GM23338 (cell line): ENCODE measurements around the gene STON2. TPM values are rescaled to one million over a fixed set of nuclear protein-coding genes. Genes with fewer than 3 reads are reported as not detected.

Experiments
- ATAC-seq: fragments of 200-7000 bp; cut with Tn5 transposase; 3 replicates; pipeline ENCODE4 v1.9.1; 2020
- DNase-seq: peaks from one replicate; pipeline ENCODE4 v3.0.0-alpha.2; 2015; ENCODE audit warnings: low spot score
- H2AFZ ChIP-seq: fragments of 200-600 bp; sonication (generic); 2 replicates; pipeline ENCODE4 v1.8.0; 2016; ENCODE audit warnings: antibody characterized with exemption, mild to moderate bottlenecking, moderate library complexity
- H3F3A ChIP-seq: fragments of 200-600 bp; sonication (generic); replicated peaks from 2 replicates; pipeline ENCODE4 v1.8.0; 2017; ENCODE audit warnings: antibody characterized with exemption, mixed run types, low read depth
- H3K27ac ChIP-seq: fragments of 200-600 bp; sonication (generic); 2 replicates; pipeline ENCODE4 v1.6.1; 2016; ENCODE audit warnings: low read depth
- H3K27me3 ChIP-seq: fragments of 200-600 bp; sonication (generic); 2 replicates; pipeline ENCODE4 v1.8.0; 2016; ENCODE audit warnings: mild to moderate bottlenecking, mixed run types, moderate library complexity; ENCODE audit not compliant: insufficient read depth
- H3K36me3 ChIP-seq: fragments of 200-600 bp; sonication (generic); 2 replicates; pipeline ENCODE4 v1.8.0; 2016; ENCODE audit warnings: mild to moderate bottlenecking; ENCODE audit not compliant: insufficient read depth
- H3K4me1 ChIP-seq: fragments of 200-600 bp; sonication (generic); 2 replicates; pipeline ENCODE4 v1.8.0; 2016; ENCODE audit warnings: mild to moderate bottlenecking, moderate library complexity; ENCODE audit not compliant: insufficient read depth
- H3K4me2 ChIP-seq: fragments of 200-600 bp; sonication (generic); 2 replicates; pipeline ENCODE4 v1.7.1; 2017; ENCODE audit warnings: mixed run types
- H3K4me3 ChIP-seq: fragments of 200-600 bp; sonication (generic); 2 replicates; pipeline ENCODE4 v1.6.1; 2016; ENCODE audit warnings: mixed run types
- H3K79me2 ChIP-seq: fragments of 200-600 bp; sonication (generic); replicated peaks from 2 replicates; pipeline ENCODE4 v1.8.0; 2017; ENCODE audit warnings: mild to moderate bottlenecking; ENCODE audit not compliant: insufficient read depth
- H3K9me2 ChIP-seq: fragments of 200-600 bp; sonication (generic); 2 replicates; pipeline ENCODE4 v1.8.0; 2017; ENCODE audit not compliant: insufficient read depth
- H4K20me1 ChIP-seq: fragments of 200-600 bp; sonication (generic); replicated peaks from 2 replicates; pipeline ENCODE4 v1.8.0; 2017; ENCODE audit warnings: mild to moderate bottlenecking; ENCODE audit not compliant: insufficient read depth
- H3K27ac Mint-ChIP-seq: 2 replicates; pipeline ENCODE4 v1.8.0; 2020; ENCODE audit warnings: inconsistent platforms, mild to moderate bottlenecking, moderate library complexity, mixed read lengths
- H3K27me3 Mint-ChIP-seq: 3 replicates; pipeline ENCODE4 v1.8.0; 2022; ENCODE audit warnings: low read depth, mild to moderate bottlenecking, moderate library complexity, mixed read lengths, inconsistent platforms; ENCODE audit not compliant: insufficient read depth, poor library complexity
- H3K36me3 Mint-ChIP-seq: 3 replicates; pipeline ENCODE4 v1.8.0; 2021; ENCODE audit warnings: low read depth, mild to moderate bottlenecking, inconsistent platforms, moderate library complexity, mixed read lengths
- H3K4me1 Mint-ChIP-seq: 3 replicates; pipeline ENCODE4 v1.8.0; 2020; ENCODE audit warnings: mild to moderate bottlenecking, inconsistent platforms, mixed read lengths
- H3K4me3 Mint-ChIP-seq: 3 replicates; pipeline ENCODE4 v1.8.0; 2021; ENCODE audit warnings: moderate library complexity, mild to moderate bottlenecking, inconsistent platforms, mixed read lengths
- H3K9me3 Mint-ChIP-seq: 3 replicates; pipeline ENCODE4 v1.8.0; 2020; ENCODE audit warnings: moderate library complexity, mild to moderate bottlenecking, inconsistent platforms, mixed read lengths
- CREB1 ChIP-seq: fragments of 250-450 bp; sonication (Bioruptor Pico); IDR thresholded peaks from 2 replicates; pipeline ENCODE4 v1.5.0; 2020; ENCODE audit warnings: low read depth, mild to moderate bottlenecking, moderate library complexity
- EZH2 ChIP-seq: fragments of 200-600 bp; sonication (generic); IDR thresholded peaks from one replicate; pipeline ENCODE4 v1.8.0; 2017; ENCODE audit warnings: antibody characterized with exemption, mild to moderate bottlenecking, low read depth; ENCODE audit not compliant: unreplicated experiment
- EZH2phosphoT487 ChIP-seq: fragments of 200-600 bp; sonication (generic); IDR thresholded peaks from one replicate; pipeline ENCODE4 v1.8.1; 2018; ENCODE audit warnings: antibody characterized with exemption; ENCODE audit not compliant: unreplicated experiment
- JUNB ChIP-seq: IDR thresholded peaks from one replicate; pipeline ENCODE4 v1.6.1; 2016; ENCODE audit warnings: antibody characterized with exemption; ENCODE audit not compliant: unreplicated experiment
- NANOG ChIP-seq: IDR thresholded peaks from 2 replicates; pipeline ENCODE4 v1.6.1; 2016; ENCODE audit warnings: antibody characterized with exemption, borderline replicate concordance
- POLR2AphosphoS5 ChIP-seq: IDR thresholded peaks from 2 replicates; pipeline ENCODE4 v1.6.1; 2016; ENCODE audit warnings: antibody characterized with exemption, low read depth
- STAT1 ChIP-seq: IDR thresholded peaks from one replicate; pipeline ENCODE4 v1.6.1; 2016; ENCODE audit warnings: antibody characterized with exemption; ENCODE audit not compliant: unreplicated experiment
- ZNF114 ChIP-seq: fragments of 250-450 bp; sonication (Bioruptor Pico); IDR thresholded peaks from 2 replicates; pipeline ENCODE4 v1.5.0; 2020; ENCODE audit warnings: mild to moderate bottlenecking, moderate library complexity
- ZNF331 ChIP-seq: fragments of 250-450 bp; sonication (Bioruptor Pico); IDR thresholded peaks from 2 replicates; pipeline ENCODE4 v1.5.0; 2020; ENCODE audit warnings: low read depth, mild to moderate bottlenecking, moderate library complexity
- polyA plus RNA-seq: library from polyadenylated mRNA; unstranded; fragments of >200 nt; fragmentation: Nextera tagmentation; extraction: Ambion mirVana; gene quantifications from 2 replicates; pipeline ENCODE4 v1.2.1, GENCODE V29; 2016
- total RNA-seq: library from RNA; depleted of rRNA; stranded (reverse); fragments of >200 nt; shearing (Covaris generic); gene quantifications from 2 replicates; pipeline ENCODE4 v1.2.3, GENCODE V29; 2014
- TF ChIP-seq, protein P1 (sequence below): IDR thresholded peaks from one replicate; pipeline ENCODE4 v1.6.1; 2018; ENCODE audit warnings: antibody characterized with exemption; ENCODE audit not compliant: unreplicated experiment
- TF ChIP-seq, protein P2 (sequence below): IDR thresholded peaks from 2 replicates; pipeline ENCODE4 v1.6.1; 2016; ENCODE audit warnings: antibody characterized with exemption
- TF ChIP-seq, protein P3 (sequence below), 2 experiments: fragments of 200-600 bp in 1 of 2; sonication (generic) in 1 of 2; conservative IDR thresholded peaks; 2 replicates each; pipeline versions ENCODE4 v1.5.1 to v1.6.1; 2016 to 2017; ENCODE audit warnings: antibody characterized with exemption in 2 of 2, low read depth in 2 of 2, mild to moderate bottlenecking in 2 of 2, moderate library complexity in 1 of 2
- TF ChIP-seq, protein P4 (sequence below): fragments of 250-450 bp; sonication (Bioruptor Pico); IDR thresholded peaks from 2 replicates; pipeline ENCODE4 v1.5.0; 2020; ENCODE audit warnings: mild to moderate bottlenecking, moderate library complexity

STON2 gene
- total and polyA plus RNA-seq, 2 experiments from 2014 or later, result 8.2 to 71.0 TPM

DNA sequence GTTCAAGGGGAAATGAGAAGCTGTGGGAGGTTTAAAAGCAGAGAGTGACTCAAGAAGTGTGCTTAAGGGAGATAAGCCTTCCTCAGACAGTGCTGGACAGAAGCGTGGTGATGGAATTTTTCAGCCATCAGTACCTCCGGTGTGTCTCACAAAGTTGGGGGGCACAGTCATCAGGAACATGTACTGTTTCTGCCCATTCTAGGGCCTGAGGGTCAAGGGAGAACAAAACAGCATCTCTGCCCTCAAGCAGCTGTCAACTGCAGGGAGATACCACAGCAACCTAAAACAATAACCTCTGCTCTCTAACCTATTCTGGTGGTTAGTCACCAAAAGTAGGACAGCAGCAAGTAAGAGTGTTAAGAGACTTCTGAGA is 2.0 kb upstream of the STON2 start:
- Mint-ChIP-seq H3K4me3 (no peak overlapping the region), H3K4me1 (peaks cover 11% of the 10 kb centered on the region), H3K27ac (no peak overlapping the region), H3K36me3 (peaks cover 15% of the 10 kb centered on the region), H3K9me3 (no peaks in the 10 kb centered on the region), H3K27me3 (peaks cover 7% of the 10 kb centered on the region)
- Histone ChIP-seq H4K20me1 (peaks cover 5% of the 10 kb centered on the region), H3K27ac (no peak overlapping the region), H3F3A (no peaks in the 10 kb centered on the region), H3K79me2 (peaks cover 15% of the 10 kb centered on the region; the same call in 1 of the 2 replicates), H3K4me2 (no peak overlapping the region), H3K4me3 (no peak overlapping the region), H2AFZ (no peak overlapping the region), H3K36me3 (peaks cover 5% of the 10 kb centered on the region; the same call in 1 of the 2 replicates), H3K4me1 (no peaks in the 10 kb centered on the region), H3K27me3 (no peaks in the 10 kb centered on the region), H3K9me2 (no peaks in the 10 kb centered on the region)
- ATAC-seq (no peak), DNase-seq (no peak)
- TF ChIP-seq JUNB (no peak), NANOG (no peak), STAT1 (no peak), POLR2AphosphoS5 (no peak), EZH2phosphoT487 (no peak), ZNF114 (CRISPR knock-in tag) (no peak), ZNF331 (CRISPR knock-in tag) (no peak), CREB1 (no peak), EZH2 (no peak)
- TF ChIP-seq, protein P1, sequence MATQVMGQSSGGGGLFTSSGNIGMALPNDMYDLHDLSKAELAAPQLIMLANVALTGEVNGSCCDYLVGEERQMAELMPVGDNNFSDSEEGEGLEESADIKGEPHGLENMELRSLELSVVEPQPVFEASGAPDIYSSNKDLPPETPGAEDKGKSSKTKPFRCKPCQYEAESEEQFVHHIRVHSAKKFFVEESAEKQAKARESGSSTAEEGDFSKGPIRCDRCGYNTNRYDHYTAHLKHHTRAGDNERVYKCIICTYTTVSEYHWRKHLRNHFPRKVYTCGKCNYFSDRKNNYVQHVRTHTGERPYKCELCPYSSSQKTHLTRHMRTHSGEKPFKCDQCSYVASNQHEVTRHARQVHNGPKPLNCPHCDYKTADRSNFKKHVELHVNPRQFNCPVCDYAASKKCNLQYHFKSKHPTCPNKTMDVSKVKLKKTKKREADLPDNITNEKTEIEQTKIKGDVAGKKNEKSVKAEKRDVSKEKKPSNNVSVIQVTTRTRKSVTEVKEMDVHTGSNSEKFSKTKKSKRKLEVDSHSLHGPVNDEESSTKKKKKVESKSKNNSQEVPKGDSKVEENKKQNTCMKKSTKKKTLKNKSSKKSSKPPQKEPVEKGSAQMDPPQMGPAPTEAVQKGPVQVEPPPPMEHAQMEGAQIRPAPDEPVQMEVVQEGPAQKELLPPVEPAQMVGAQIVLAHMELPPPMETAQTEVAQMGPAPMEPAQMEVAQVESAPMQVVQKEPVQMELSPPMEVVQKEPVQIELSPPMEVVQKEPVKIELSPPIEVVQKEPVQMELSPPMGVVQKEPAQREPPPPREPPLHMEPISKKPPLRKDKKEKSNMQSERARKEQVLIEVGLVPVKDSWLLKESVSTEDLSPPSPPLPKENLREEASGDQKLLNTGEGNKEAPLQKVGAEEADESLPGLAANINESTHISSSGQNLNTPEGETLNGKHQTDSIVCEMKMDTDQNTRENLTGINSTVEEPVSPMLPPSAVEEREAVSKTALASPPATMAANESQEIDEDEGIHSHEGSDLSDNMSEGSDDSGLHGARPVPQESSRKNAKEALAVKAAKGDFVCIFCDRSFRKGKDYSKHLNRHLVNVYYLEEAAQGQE, result no peak
- TF ChIP-seq, protein P2, sequence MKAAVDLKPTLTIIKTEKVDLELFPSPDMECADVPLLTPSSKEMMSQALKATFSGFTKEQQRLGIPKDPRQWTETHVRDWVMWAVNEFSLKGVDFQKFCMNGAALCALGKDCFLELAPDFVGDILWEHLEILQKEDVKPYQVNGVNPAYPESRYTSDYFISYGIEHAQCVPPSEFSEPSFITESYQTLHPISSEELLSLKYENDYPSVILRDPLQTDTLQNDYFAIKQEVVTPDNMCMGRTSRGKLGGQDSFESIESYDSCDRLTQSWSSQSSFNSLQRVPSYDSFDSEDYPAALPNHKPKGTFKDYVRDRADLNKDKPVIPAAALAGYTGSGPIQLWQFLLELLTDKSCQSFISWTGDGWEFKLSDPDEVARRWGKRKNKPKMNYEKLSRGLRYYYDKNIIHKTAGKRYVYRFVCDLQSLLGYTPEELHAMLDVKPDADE, result no peak
- TF ChIP-seq, protein P3, sequence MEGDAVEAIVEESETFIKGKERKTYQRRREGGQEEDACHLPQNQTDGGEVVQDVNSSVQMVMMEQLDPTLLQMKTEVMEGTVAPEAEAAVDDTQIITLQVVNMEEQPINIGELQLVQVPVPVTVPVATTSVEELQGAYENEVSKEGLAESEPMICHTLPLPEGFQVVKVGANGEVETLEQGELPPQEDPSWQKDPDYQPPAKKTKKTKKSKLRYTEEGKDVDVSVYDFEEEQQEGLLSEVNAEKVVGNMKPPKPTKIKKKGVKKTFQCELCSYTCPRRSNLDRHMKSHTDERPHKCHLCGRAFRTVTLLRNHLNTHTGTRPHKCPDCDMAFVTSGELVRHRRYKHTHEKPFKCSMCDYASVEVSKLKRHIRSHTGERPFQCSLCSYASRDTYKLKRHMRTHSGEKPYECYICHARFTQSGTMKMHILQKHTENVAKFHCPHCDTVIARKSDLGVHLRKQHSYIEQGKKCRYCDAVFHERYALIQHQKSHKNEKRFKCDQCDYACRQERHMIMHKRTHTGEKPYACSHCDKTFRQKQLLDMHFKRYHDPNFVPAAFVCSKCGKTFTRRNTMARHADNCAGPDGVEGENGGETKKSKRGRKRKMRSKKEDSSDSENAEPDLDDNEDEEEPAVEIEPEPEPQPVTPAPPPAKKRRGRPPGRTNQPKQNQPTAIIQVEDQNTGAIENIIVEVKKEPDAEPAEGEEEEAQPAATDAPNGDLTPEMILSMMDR (conservative IDR thresholded peaks at IDR 0.05; ENCODE audit: low read depth in 2 of 2), result no peak
- TF ChIP-seq, protein P4, sequence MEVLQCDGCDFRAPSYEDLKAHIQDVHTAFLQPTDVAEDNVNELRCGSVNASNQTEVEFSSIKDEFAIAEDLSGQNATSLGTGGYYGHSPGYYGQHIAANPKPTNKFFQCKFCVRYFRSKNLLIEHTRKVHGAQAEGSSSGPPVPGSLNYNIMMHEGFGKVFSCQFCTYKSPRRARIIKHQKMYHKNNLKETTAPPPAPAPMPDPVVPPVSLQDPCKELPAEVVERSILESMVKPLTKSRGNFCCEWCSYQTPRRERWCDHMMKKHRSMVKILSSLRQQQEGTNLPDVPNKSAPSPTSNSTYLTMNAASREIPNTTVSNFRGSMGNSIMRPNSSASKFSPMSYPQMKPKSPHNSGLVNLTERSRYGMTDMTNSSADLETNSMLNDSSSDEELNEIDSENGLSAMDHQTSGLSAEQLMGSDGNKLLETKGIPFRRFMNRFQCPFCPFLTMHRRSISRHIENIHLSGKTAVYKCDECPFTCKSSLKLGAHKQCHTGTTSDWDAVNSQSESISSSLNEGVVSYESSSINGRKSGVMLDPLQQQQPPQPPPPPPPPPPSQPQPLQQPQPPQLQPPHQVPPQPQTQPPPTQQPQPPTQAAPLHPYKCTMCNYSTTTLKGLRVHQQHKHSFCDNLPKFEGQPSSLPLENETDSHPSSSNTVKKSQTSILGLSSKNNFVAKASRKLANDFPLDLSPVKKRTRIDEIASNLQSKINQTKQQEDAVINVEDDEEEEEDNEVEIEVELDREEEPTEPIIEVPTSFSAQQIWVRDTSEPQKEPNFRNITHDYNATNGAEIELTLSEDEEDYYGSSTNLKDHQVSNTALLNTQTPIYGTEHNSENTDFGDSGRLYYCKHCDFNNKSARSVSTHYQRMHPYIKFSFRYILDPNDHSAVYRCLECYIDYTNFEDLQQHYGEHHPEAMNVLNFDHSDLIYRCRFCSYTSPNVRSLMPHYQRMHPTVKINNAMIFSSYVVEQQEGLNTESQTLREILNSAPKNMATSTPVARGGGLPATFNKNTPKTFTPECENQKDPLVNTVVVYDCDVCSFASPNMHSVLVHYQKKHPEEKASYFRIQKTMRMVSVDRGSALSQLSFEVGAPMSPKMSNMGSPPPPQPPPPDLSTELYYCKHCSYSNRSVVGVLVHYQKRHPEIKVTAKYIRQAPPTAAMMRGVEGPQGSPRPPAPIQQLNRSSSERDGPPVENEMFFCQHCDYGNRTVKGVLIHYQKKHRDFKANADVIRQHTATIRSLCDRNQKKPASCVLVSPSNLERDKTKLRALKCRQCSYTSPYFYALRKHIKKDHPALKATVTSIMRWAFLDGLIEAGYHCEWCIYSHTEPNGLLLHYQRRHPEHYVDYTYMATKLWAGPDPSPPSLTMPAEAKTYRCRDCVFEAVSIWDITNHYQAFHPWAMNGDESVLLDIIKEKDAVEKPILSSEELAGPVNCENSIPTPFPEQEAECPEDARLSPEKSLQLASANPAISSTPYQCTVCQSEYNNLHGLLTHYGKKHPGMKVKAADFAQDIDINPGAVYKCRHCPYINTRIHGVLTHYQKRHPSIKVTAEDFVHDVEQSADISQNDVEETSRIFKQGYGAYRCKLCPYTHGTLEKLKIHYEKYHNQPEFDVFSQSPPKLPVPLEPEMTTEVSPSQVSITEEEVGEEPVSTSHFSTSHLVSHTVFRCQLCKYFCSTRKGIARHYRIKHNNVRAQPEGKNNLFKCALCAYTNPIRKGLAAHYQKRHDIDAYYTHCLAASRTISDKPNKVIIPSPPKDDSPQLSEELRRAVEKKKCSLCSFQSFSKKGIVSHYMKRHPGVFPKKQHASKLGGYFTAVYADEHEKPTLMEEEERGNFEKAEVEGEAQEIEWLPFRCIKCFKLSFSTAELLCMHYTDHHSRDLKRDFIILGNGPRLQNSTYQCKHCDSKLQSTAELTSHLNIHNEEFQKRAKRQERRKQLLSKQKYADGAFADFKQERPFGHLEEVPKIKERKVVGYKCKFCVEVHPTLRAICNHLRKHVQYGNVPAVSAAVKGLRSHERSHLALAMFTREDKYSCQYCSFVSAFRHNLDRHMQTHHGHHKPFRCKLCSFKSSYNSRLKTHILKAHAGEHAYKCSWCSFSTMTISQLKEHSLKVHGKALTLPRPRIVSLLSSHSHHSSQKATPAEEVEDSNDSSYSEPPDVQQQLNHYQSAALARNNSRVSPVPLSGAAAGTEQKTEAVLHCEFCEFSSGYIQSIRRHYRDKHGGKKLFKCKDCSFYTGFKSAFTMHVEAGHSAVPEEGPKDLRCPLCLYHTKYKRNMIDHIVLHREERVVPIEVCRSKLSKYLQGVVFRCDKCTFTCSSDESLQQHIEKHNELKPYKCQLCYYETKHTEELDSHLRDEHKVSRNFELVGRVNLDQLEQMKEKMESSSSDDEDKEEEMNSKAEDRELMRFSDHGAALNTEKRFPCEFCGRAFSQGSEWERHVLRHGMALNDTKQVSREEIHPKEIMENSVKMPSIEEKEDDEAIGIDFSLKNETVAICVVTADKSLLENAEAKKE (CRISPR knock-in tag), result no peak
